ENCODE measurements around the gene VPS18.

GRCh38 chr15:40894681-40895448 lies 615 bp downstream of the VPS18 start:
- peak; percentile 45 to 58 for TF ChIP-seq CTCF (conservative IDR thresholded peaks at IDR 0.05 in 1 of 2, IDR thresholded peaks at IDR 0.05 in 1 of 2; ENCODE audit: low read depth in 1 of 2, low read length in 2 of 2)
- no peak for TF ChIP-seq EZH2 (IDR thresholded peaks at IDR 0.05; ENCODE audit: low read length, missing control alignments)
